ENCODE data around the gene CFAP299. TPM values are rescaled to one million over a fixed set of nuclear protein-coding genes. Genes with fewer than 3 reads are reported as not detected.
"Not testable (repeated sequence)": the region's sequence is repeated elsewhere in the genome, so short reads cannot be mapped to it uniquely, and the experiment has no call there.

The CFAP299 gene
- polyA plus RNA-seq (2013): not detected in 2 replicates

DNA sequence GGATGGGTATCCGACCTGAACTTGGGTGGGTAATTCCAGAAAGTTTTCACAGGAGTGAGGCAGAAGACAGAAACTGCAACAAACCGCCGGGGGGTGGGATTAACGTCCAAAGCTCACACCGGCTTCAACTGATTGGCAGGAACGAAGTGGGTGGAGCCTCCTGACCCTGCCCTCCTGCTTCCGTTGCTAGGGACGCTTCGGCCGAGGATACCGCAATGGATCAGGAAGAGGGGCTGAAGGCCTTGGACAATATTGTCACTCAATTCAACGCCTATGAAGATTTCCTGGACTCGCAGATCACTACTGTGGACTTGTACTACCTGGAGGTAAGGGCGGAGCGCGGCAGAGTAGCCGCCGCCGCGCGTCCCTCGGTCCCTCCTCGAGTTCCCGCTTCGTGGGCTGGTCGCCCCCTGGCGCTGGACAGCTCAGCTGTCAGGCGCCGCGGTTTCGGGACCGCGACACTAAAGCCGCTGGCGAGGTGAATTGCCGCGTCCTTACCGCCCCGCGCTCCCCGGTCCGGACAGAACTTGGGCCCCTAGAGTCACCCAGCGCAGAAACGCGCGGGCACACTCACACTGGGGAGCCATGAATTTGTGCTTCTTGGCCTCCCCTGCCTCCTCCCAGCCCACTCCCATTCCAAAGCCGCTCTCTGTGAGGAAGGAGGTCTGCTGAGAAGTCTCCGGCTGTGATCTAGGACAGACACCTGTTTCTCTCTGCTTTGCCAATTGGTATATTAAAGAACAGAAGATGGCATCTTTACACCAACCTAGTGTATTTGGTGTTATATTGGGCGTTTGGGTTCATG, at the start of gene CFAP299:
TSS of gene CFAP299 (plus strand) at position 177 of the 805 bp plus-strand sequence.
- Histone ChIP-seq H3K4me2 (ENCODE audit: low read length) (peak within 1 kb of the TSS; percentile 97), H2BK12ac (ENCODE audit: low read length) (no peak within 1 kb of the TSS), H2AK5ac (ENCODE audit: low read length) (no peak within 1 kb of the TSS), H3K27ac (ENCODE audit: low read depth, low read length) (no peak within 1 kb of the TSS), H2BK5ac (ENCODE audit: low read depth, low read length, poor library complexity) (no peak within 1 kb of the TSS), H3K4ac (ENCODE audit: low read depth, low read length) (no peak within 1 kb of the TSS), H3K79me1 (ENCODE audit: low read length) (no peaks in the 10 kb centered on the region), H3K4me3 (ENCODE audit: low read depth, low read length) (peak within 1 kb of the TSS; percentile 85), H4K8ac (ENCODE audit: low read depth, low read length) (no peak within 1 kb of the TSS), H3K14ac (ENCODE audit: low read length) (no peak within 1 kb of the TSS), H2BK120ac (ENCODE audit: insufficient read depth, low read length, poor library complexity) (no peak within 1 kb of the TSS), H4K91ac (ENCODE audit: low read depth, low read length) (no peak within 1 kb of the TSS), H3K36me3 (ENCODE audit: control insufficient read depth in 1 of 2, insufficient read depth in 2 of 2, low read length in 2 of 2) (no peaks in the 10 kb centered on the region), H3K9ac (ENCODE audit: low read length) (peak within 1 kb of the TSS; percentile 18), H3K4me1 (ENCODE audit: control insufficient read depth in 1 of 2, insufficient read depth in 2 of 2, low read length in 2 of 2) (peaks cover 0 to 3% of the 10 kb centered on the region in 2 experiments), H3K79me2 (ENCODE audit: control insufficient read depth, insufficient read depth, low read length, poor library complexity) (no peaks in the 10 kb centered on the region), H2AFZ (ENCODE audit: insufficient read depth, low read length, poor library complexity) (peak within 1 kb of the TSS; percentile 72), H4K12ac (ENCODE audit: low read depth, low read length) (no peak within 1 kb of the TSS), H3K23ac (ENCODE audit: low read length) (no peak within 1 kb of the TSS), H3K9me3 (ENCODE audit: insufficient read depth, low read depth, low read length) (no peaks in the 10 kb centered on the region), H3K27me3 (ENCODE audit: insufficient read depth, low read length) (no peaks in the 10 kb centered on the region), H3K18ac (ENCODE audit: low read length) (no peak within 1 kb of the TSS)
- DNase-seq: peak; percentile 86 to 87
- WGBS (ENCODE audit: extremely low coverage, insufficient coverage, insufficient read length): no CpG with 5 or more reads among the region's 49 CpGs

DNA sequence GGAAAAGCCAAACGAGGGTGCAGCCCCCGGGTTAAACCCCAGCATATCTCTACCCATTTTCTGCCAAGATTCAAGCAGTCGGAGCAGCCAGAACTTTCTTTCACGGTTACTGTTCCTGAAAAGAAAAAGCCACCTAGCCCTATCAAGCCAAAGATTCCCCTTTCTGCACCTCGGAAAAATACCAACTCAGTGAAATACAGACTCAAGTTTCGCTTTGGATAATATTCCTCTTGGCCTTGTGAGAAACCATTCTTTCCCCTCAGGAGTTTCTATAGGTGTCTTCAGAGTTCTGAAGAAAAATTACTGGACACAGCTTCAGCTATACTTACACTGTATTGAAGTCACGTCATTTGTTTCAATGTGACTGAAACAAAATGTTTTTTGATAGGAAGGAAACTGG, 49.1 kb upstream of the CFAP299 start:
- Histone ChIP-seq H2AFZ (ENCODE audit: insufficient read depth, low read length, poor library complexity) (no peak overlapping the region), H3K4me2 (ENCODE audit: low read length) (no peak overlapping the region)

DNA sequence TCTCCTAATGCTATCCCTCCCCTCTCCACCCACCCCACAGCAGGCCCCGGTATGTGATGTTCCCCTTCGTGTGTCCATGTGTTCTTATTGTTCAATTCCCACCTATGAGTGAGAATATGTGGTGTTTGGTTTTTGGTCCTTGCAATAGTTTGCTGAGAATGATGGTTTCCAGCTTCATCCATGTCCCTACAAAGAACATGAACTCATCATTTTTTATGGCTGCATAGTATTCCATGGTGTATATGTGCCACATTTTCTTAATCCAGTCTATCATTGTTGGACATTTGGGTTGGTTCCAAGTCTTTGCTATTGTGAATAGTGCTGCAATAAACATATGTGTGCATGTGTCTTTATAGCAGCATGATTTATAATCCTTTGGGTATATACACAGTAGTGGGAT, 44.9 kb upstream of the CFAP299 start:
- H3K27ac ChIP-seq (ENCODE audit: low read depth, low read length); H3K4me2 ChIP-seq (ENCODE audit: low read length); H3K23ac ChIP-seq (ENCODE audit: low read length); H2BK5ac ChIP-seq (ENCODE audit: low read depth, low read length, poor library complexity); H3K4me1 ChIP-seq (ENCODE audit: control insufficient read depth in 1 of 2, insufficient read depth in 2 of 2, low read length in 2 of 2); H3K27me3 ChIP-seq (ENCODE audit: insufficient read depth, low read length); H3K79me2 ChIP-seq (ENCODE audit: control insufficient read depth, insufficient read depth, low read length, poor library complexity); H2BK120ac ChIP-seq (ENCODE audit: insufficient read depth, low read length, poor library complexity); H3K9me3 ChIP-seq (ENCODE audit: insufficient read depth, low read depth, low read length); DNase-seq; H3K9ac ChIP-seq (ENCODE audit: low read length); H4K12ac ChIP-seq (ENCODE audit: low read depth, low read length); H4K8ac ChIP-seq (ENCODE audit: low read depth, low read length); H3K4ac ChIP-seq (ENCODE audit: low read depth, low read length); H2AFZ ChIP-seq (ENCODE audit: insufficient read depth, low read length, poor library complexity); H3K79me1 ChIP-seq (ENCODE audit: low read length); H3K36me3 ChIP-seq (ENCODE audit: control insufficient read depth in 1 of 2, insufficient read depth in 2 of 2, low read length in 2 of 2); H3K4me3 ChIP-seq (ENCODE audit: low read depth, low read length); H4K91ac ChIP-seq (ENCODE audit: low read depth, low read length); H3K18ac ChIP-seq (ENCODE audit: low read length); H2BK12ac ChIP-seq (ENCODE audit: low read length); H3K14ac ChIP-seq (ENCODE audit: low read length); H2AK5ac ChIP-seq (ENCODE audit: low read length): not testable (repeated sequence)
- no CpG with 5 or more reads among the region's 2 CpGs for WGBS (ENCODE audit: extremely low coverage, insufficient coverage, insufficient read length)

More for the DNA sequence above, 49.1 kb upstream of the CFAP299 start:
- H3K79me2 ChIP-seq (ENCODE audit: control insufficient read depth, insufficient read depth, low read length, poor library complexity): no peaks in the 10 kb centered on the region
- H3K27ac ChIP-seq (ENCODE audit: low read depth, low read length): no peak overlapping the region
- H3K4me3 ChIP-seq (ENCODE audit: low read depth, low read length): no peak overlapping the region
- no peak overlapping the region for H3K9ac ChIP-seq (ENCODE audit: low read length)
- no peak for DNase-seq
- H4K12ac ChIP-seq (ENCODE audit: low read depth, low read length): no peak overlapping the region
- H2BK12ac ChIP-seq (ENCODE audit: low read length): no peak overlapping the region
- no peak overlapping the region for H4K91ac ChIP-seq (ENCODE audit: low read depth, low read length)
- H3K9me3 ChIP-seq (ENCODE audit: insufficient read depth, low read depth, low read length): no peaks in the 10 kb centered on the region
- no peaks in the 10 kb centered on the region for H3K36me3 ChIP-seq (ENCODE audit: control insufficient read depth in 1 of 2, insufficient read depth in 2 of 2, low read length in 2 of 2)
- H4K8ac ChIP-seq (ENCODE audit: low read depth, low read length): no peak overlapping the region
- no peak overlapping the region for H3K23ac ChIP-seq (ENCODE audit: low read length)
- no peaks in the 10 kb centered on the region for H3K27me3 ChIP-seq (ENCODE audit: insufficient read depth, low read length)
- no peaks in the 10 kb centered on the region for H3K79me1 ChIP-seq (ENCODE audit: low read length)
- no peak overlapping the region for H3K18ac ChIP-seq (ENCODE audit: low read length)
- H2BK5ac ChIP-seq (ENCODE audit: low read depth, low read length, poor library complexity): no peak overlapping the region
- WGBS (ENCODE audit: extremely low coverage, insufficient coverage, insufficient read length): no CpG with 5 or more reads among the region's 7 CpGs
- H3K4ac ChIP-seq (ENCODE audit: low read depth, low read length): no peak overlapping the region
- H3K14ac ChIP-seq (ENCODE audit: low read length): no peak overlapping the region
- H3K4me1 ChIP-seq (ENCODE audit: control insufficient read depth in 1 of 2, insufficient read depth in 2 of 2, low read length in 2 of 2): no peaks in the 10 kb centered on the region
- no peak overlapping the region for H2AK5ac ChIP-seq (ENCODE audit: low read length)
- H2BK120ac ChIP-seq (ENCODE audit: insufficient read depth, low read length, poor library complexity): no peak overlapping the region

DNA sequence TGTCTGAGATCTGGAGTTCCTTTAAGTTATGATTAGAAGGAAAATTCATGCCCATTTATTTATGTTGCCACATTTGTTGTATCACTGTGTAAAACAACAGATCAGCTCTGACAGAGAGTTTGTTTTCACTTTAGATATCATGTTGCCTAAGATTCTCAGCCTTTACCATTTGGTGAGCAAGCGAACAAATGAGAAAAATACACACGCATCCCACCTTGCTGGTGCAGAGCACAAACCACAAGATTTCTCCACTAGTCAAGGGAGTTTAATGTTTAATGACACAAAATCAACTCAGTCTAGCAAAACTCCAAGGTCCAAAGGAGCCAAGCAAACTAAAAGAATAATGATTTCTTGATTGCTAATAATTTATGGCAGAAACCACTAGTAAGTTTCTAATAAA, 41.3 kb upstream of the CFAP299 start:
- no peak overlapping the region for H2BK5ac ChIP-seq (ENCODE audit: low read depth, low read length, poor library complexity)
- no peaks in the 10 kb centered on the region for H3K4me1 ChIP-seq (ENCODE audit: control insufficient read depth in 1 of 2, insufficient read depth in 2 of 2, low read length in 2 of 2)
- no peak overlapping the region for H3K9ac ChIP-seq (ENCODE audit: low read length)
- H3K4ac ChIP-seq (ENCODE audit: low read depth, low read length): no peak overlapping the region
- H3K36me3 ChIP-seq (ENCODE audit: control insufficient read depth in 1 of 2, insufficient read depth in 2 of 2, low read length in 2 of 2): no peaks in the 10 kb centered on the region
- H3K4me3 ChIP-seq (ENCODE audit: low read depth, low read length): no peak overlapping the region
- no peaks in the 10 kb centered on the region for H3K79me2 ChIP-seq (ENCODE audit: control insufficient read depth, insufficient read depth, low read length, poor library complexity)
- no peak overlapping the region for H3K27ac ChIP-seq (ENCODE audit: low read depth, low read length)
- no peak for DNase-seq
- H4K91ac ChIP-seq (ENCODE audit: low read depth, low read length): no peak overlapping the region
- H3K4me2 ChIP-seq (ENCODE audit: low read length): no peak overlapping the region
- H4K8ac ChIP-seq (ENCODE audit: low read depth, low read length): no peak overlapping the region
- no peaks in the 10 kb centered on the region for H3K79me1 ChIP-seq (ENCODE audit: low read length)
- no peak overlapping the region for H3K18ac ChIP-seq (ENCODE audit: low read length)
- no peak overlapping the region for H2BK12ac ChIP-seq (ENCODE audit: low read length)
- no peak overlapping the region for H2BK120ac ChIP-seq (ENCODE audit: insufficient read depth, low read length, poor library complexity)
- WGBS (ENCODE audit: extremely low coverage, insufficient coverage, insufficient read length): no CpG with 5 or more reads among the region's 2 CpGs
- H2AK5ac ChIP-seq (ENCODE audit: low read length): no peak overlapping the region
- H4K12ac ChIP-seq (ENCODE audit: low read depth, low read length): no peak overlapping the region
- no peaks in the 10 kb centered on the region for H3K9me3 ChIP-seq (ENCODE audit: insufficient read depth, low read depth, low read length)
- H3K23ac ChIP-seq (ENCODE audit: low read length): no peak overlapping the region
- H3K14ac ChIP-seq (ENCODE audit: low read length): no peak overlapping the region
- H3K27me3 ChIP-seq (ENCODE audit: insufficient read depth, low read length): no peaks in the 10 kb centered on the region
- no peak overlapping the region for H2AFZ ChIP-seq (ENCODE audit: insufficient read depth, low read length, poor library complexity)
